Activated CD4-positive, alpha-beta T cell treated with anti-CD3 and anti-CD28 coated beads, Interleukin-2, amount 50 U/mL, for 4 hours (primary cell): ENCODE data around the gene RAB18.
"Not testable (repeated sequence)": the region's sequence is repeated elsewhere in the genome, so short reads cannot be mapped to it uniquely, and the experiment has no call there.

ENCODE experiments used
- DNase-seq, 2 experiments: peaks; one replicate each; pipeline ENCODE4 v3.0.0-alpha.2; 2020

Gene RAB18

GRCh38 chr10:27505537-27505936 is 1.4 kb downstream of the RAB18 start:
- DNase-seq: not testable (repeated sequence)

GRCh38 chr10:27506280-27506679 is 2.2 kb downstream of the RAB18 start:
- DNase-seq: no peak

- DNase-seq: no peak
Observed at GRCh38 chr10:27512548-27512947, 8.4 kb downstream of the RAB18 start.

GRCh38 chr10:27513451-27514191 is 9.5 kb downstream of the RAB18 start:
- no peak for DNase-seq

- no peak for DNase-seq
Observed at GRCh38 chr10:27514243-27514642, 10.1 kb downstream of the RAB18 start.

GRCh38 chr10:27518261-27518660 is 14.2 kb downstream of the RAB18 start:
- DNase-seq: no peak

- DNase-seq: no peak
Observed at GRCh38 chr10:27525819-27526218, 21.7 kb downstream of the RAB18 start.

GRCh38 chr10:27526242-27526641 is 22.1 kb downstream of the RAB18 start:
- DNase-seq: no peak

GRCh38 chr10:27527666-27528295 is 23.7 kb downstream of the RAB18 start:
- no peak for DNase-seq

- DNase-seq: no peak
Observed at GRCh38 chr10:27529010-27529783, 25.1 kb downstream of the RAB18 start.

GRCh38 chr10:27530477-27530876 is 26.4 kb downstream of the RAB18 start:
- no peak for DNase-seq

GRCh38 chr10:27531336-27531847 is 27.3 kb downstream of the RAB18 start:
- no peak for DNase-seq

- no peak for DNase-seq
Observed at GRCh38 chr10:27534161-27534700, 30.1 kb downstream of the RAB18 start.

- no peak for DNase-seq
Observed at GRCh38 chr10:27535317-27535716, 31.2 kb downstream of the RAB18 start.

- DNase-seq: no peak
Observed at GRCh38 chr10:27536437-27536836, 32.3 kb downstream of the RAB18 start.

GRCh38 chr10:27537166-27537565 is 33.1 kb downstream of the RAB18 start:
- DNase-seq: no peak

GRCh38 chr10:27537787-27538186 is 33.7 kb downstream of the RAB18 start:
- DNase-seq: no peak

GRCh38 chr10:27540672-27541071 is 36.6 kb downstream of the RAB18 start:
- no peak for DNase-seq

GRCh38 chr10:27541796-27542729 is 38.0 kb downstream of the RAB18 start:
- no peak for DNase-seq

- DNase-seq: no peak
Observed at GRCh38 chr10:27542812-27543211, 38.7 kb downstream of the RAB18 start.

GRCh38 chr10:27547047-27547446 is 42.9 kb downstream of the RAB18 start:
- DNase-seq: no peak

GRCh38 chr10:27547482-27547881 is 43.4 kb downstream of the RAB18 start:
- DNase-seq: no peak
